Islet precursor cell (in vitro differentiated cells): ENCODE results near the gene TTC28.
"Not testable (repeated sequence)": the region's sequence is repeated elsewhere in the genome, so short reads cannot be mapped to it uniquely, and the experiment has no call there.

Experiments
- DNase-seq: peaks from one replicate; pipeline ENCODE4 v3.0.0-alpha.2; 2018

The TTC28 gene

GRCh38 chr22:28077166-28077565 is 602.5 kb downstream of the TTC28 start:
- DNase-seq = no peak

- DNase-seq = peak; percentile 62
Observed at GRCh38 chr22:28075358-28075981, 604.2 kb downstream of the TTC28 start.

DNA sequence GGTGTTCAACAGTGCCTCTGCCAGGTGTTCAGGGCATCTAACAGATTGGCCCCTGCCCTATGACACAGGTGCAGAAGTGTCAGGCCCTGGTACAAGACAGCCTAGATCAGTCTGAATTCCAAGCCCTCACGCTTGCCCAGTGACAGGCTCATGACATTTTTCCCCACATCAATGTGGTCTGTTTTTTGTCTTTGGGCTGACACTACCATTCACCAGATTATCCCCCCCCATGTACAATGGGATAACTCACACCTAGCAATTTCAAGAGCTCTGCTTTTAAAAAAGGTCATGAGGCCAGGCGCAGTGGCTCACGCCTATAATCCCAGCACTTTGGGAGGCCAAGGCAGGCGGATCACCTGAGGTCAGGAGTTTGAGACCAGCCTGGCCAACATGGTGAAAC is 605.1 kb downstream of the TTC28 start:
- no peak for DNase-seq

DNA sequence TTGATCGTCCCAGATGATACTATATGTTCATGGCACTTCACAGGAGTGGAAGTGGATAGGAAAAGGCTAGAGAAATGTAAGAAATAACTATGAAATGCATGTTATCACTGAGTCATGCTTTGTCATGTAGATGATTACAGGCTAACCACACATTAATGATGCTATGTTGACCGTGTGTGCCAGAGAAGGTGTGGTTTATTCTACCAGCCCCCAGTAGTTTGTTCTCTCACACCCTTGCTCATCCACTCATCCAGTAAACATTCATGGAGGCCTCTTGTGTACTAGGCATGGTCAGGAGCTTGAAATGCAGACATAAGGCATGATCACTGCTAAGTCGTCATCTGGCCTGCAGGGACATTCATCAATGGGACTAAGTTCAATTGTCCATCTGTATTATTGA is 607.6 kb downstream of the TTC28 start:
- DNase-seq = no peak

GRCh38 chr22:28068826-28069225 is 610.8 kb downstream of the TTC28 start:
- DNase-seq = no peak

DNA sequence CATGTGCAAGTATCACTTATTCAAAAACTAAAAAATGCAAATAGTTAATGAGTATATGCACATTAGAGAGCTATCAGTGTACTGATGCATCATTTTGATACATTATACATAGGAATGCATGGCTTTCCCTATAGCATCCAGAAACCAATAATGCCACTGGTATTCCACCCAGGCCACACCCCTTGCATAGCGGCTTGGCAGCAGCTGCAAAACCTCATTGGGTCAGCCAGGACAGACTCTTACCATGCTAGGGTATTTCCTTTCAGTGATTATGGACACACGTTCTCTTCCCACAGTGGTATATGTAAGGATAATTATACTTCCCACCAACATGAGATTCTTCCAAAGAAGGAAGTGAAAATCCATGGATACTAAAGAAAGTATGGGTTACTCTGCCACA is 614.7 kb downstream of the TTC28 start:
- no peak for DNase-seq

DNA sequence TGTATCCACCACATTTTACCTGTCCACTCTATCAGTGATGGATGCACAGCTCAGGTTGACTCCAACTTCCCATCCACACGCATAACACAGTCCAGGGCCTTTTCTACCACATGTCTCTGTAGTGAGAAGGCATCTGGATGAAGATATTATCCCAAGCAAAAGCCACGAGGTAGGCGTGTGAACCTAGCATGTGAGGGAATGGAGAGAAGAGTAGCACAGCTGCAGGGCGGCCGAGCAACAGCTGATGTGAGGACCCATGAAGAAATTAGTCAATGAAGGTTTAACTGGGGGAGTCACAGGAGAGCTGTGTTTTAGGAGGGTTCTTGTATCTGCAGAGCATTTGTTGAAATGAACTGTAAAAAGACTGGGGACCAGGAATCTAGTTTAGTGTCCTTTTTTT is 616.0 kb downstream of the TTC28 start:
- DNase-seq = no peak

DNA sequence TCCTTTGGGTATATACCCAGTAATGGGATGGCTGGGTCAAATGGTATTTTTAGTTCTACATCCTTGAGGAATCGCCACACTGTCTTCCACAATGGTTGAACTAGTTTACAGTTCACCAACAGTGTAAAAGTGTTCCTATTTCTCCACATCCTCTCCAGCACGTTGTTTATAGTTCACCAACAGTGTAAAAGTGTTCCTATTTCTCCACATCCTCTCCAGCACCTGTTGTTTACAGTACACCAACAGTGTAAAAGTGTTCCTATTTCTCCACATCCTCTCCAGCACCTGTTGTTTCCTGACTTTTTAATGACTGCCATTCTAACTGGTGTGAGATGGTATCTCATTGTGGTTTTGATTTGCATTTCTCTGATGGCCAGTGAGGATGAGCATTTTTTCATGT is 619.0 kb downstream of the TTC28 start:
- not testable (repeated sequence) for DNase-seq

GRCh38 chr22:28058036-28058435 is 621.6 kb downstream of the TTC28 start:
- DNase-seq = no peak

DNA sequence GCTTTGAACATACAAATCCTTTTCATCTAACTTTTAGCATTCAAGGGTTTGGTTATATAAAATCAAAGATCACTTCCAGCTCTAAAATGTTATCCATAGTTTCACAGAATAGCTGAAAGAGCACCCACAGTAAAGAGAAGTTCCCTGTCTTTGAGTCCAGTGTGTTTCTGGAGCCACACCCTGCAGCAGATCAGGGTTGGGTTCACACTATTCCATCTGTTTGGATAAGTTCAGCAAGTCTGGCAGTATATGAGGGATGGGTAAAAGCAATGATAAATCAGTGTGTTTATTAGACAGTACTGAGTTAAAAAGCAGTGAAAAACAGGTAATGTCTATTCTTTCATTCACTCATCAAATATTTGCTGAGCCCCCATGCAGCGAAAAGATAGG is 624.8 kb downstream of the TTC28 start:
- no peak for DNase-seq

- no peak for DNase-seq
Observed at GRCh38 chr22:28053896-28054818, 625.5 kb downstream of the TTC28 start.

DNA sequence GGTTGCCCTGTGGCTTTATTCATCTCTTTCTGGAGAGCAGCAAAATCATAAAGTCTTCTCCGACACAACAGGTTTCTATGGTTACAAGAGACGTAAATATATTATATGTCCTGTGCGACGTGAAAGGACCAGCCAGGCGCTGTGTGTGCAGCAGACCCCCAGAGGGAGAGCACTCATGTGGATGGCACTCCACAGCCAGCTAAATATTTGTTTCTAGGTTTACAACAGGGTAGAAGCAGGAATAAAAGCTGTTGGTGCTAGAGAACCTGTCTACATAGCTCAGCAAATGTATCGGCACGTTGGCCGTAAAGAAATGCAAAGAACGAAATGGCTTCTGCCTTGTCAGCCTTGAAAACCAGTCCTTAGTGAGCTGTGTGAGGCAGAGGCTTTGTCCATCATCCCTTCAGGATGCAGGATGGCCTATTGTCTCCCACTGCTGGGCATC is 626.8 kb downstream of the TTC28 start:
- DNase-seq = no peak

- DNase-seq = peak; percentile 83
Observed at GRCh38 chr22:28051787-28052356, 627.8 kb downstream of the TTC28 start.

DNA sequence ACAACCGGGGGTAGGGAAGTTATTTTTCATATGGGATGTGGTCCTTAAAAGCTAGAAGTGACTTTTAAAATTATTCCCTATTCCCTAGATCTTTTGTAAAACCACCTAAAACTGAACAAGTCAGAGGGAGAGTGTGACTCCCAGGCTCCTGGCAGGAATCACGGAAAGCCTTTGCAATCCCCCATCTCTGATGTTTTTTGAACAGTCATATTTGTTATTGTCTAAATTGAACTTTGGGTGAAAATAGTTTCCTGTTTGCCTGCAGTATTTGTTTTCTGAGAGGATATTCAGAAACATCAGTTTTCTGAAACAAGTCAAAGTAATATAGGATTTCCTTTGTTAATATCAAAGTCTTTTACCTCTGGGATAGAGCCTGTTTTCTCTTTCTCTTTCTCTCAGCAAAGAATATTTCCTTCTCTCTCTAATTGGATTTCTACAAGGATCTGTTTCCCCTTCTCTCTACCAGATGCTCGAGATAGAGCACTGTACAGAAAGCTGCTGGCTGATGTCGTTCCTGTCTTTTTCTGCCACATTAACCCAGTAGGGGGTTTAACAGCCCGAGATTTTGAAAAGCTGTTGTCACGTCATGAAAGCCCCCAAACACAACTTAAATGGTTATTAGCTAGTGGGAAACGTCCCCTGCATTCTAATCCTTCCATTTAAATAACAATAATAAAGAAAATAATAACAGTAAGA is 628.4 kb downstream of the TTC28 start:
- no peak for DNase-seq

GRCh38 chr22:28048529-28048928 is 631.1 kb downstream of the TTC28 start:
- DNase-seq = no peak

- no peak for DNase-seq
Observed at GRCh38 chr22:28047740-28048139, 631.9 kb downstream of the TTC28 start.

GRCh38 chr22:28046100-28046499 is 633.5 kb downstream of the TTC28 start:
- DNase-seq = no peak

DNA sequence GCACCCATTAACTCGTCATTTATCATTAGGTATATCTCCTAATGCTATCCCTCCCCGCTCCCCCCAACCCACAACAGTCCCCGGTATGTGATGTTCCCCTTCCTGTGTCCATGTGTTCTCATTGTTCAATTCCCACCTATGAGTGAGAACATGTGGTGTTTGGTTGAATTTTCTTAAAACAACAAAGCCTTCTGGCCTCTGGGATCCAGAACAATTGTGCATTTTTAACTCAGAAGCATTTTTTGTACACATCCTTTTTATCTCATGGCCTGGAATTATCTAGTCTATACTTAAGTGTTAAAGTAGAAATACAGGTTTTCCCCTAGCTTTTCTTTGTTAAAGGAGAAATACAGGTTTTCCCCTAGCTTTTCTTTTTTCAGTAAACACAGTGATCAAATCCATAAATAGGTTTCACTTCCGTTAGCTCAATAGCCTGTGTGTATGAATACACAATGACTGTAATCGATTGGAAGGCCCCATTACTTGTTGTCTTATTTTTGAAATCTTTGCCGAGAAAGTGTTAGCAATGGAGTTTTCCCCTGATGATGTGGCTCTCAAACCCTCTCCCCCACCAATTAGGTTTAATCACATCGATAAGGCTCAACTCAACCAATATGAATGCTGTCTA is 635.0 kb downstream of the TTC28 start:
- no peak for DNase-seq

DNA sequence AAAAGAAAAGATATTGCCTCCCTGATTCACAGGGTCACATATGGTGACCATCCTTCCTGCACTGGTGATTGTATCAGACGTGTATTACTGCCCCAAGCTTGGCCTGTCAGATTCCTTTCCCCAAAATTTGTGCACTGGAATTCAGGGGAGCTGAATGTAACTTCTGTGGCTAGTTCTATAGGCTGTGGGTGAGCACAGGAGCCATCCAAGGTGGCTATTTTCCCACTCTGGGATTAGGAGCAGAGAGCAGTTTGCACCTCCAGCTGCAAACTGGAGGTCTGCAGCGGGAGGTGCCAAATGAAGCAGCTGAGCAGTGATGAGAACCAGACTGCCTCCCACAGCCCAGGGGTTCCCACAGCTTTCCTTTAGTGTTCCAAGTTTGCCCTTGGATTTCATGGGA is 636.4 kb downstream of the TTC28 start:
- DNase-seq = no peak

DNA sequence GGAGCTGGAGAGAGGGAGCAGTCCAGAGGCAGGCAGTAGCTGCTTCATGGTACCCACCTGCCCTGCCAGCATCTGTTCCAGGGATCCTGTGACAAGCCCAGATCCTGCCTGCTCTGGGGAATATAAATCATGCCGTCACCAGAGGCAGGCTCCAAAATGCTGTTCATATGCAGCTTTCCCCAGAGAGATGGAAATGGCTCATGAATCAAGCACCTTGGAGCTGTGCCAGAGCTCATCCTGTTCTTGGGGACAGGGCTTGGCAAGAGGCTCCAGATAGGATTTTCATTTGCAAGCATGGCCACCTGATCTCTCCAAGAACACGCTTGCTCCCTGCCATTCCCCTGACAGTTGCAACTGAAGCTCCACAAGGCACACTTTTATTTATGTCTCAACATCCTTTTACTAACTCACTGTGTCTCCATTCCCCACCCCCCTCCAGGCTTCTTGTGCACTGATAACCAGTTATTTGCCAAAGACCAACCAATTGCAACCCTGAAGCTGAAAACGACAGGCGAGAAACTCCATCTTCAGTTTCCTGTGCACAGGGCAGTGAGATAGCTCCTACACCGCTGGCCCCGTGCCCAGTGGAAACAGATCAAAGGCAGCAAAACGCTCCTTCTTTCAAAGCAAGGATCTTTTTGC is 644.8 kb downstream of the TTC28 start:
- peak; percentile 40 for DNase-seq

GRCh38 chr22:28034145-28034759 is 645.4 kb downstream of the TTC28 start:
- DNase-seq = peak; percentile 40

DNA sequence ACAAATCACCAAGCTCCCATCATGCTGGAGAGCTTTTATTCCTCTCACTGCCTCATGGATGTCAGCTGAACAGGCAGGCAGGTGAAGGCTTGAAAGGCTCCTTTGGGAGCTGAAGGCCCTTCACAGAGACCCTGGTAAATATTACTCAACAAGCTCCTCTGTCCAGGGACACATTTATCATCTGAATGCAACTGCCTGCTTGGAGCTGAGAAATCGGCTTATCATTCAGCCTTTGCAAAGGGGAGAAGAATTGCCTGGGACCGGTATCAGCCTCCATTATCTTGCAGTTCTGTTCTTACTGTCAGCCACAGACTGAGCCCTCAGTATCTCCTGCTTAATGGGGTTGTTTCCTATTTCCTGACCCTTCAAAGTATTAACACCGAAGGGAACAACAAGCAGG is 646.8 kb downstream of the TTC28 start:
- peak; percentile 44 for DNase-seq
